Rectal smooth muscle tissue (tissue), 1 donor: Measurements from ENCODE around the gene GABRE.

Experiments used
- H3K27ac ChIP-seq: one replicate; pipeline ENCODE4 v1.7.0; 2013; ENCODE audit warnings: low read depth, low read length, inconsistent platforms
- H3K27me3 ChIP-seq: one replicate; pipeline ENCODE4 v1.7.0; 2013; ENCODE audit warnings: low read length; ENCODE audit not compliant: control insufficient read depth, insufficient read depth
- H3K36me3 ChIP-seq: one replicate; pipeline ENCODE4 v1.7.0; 2013; ENCODE audit warnings: low read length; ENCODE audit not compliant: control insufficient read depth, insufficient read depth
- H3K4me1 ChIP-seq: one replicate; pipeline ENCODE4 v1.7.0; 2013; ENCODE audit warnings: low read length; ENCODE audit not compliant: control insufficient read depth, insufficient read depth
- H3K4me3 ChIP-seq: one replicate; pipeline ENCODE4 v1.7.0; 2013; ENCODE audit warnings: low read length
- H3K9ac ChIP-seq: one replicate; pipeline ENCODE4 v1.7.0; 2013; ENCODE audit warnings: low read length

GABRE gene

GRCh38 chrX:151912221-151912620 lies 62.3 kb downstream of the GABRE start:
- no peak overlapping the region for H3K27ac ChIP-seq
- no peaks in the 10 kb centered on the region for H3K4me1 ChIP-seq
- H3K9ac ChIP-seq = no peak overlapping the region
- no peaks in the 10 kb centered on the region for H3K36me3 ChIP-seq
- no peak overlapping the region for H3K4me3 ChIP-seq
- H3K27me3 ChIP-seq = no peaks in the 10 kb centered on the region

- Histone ChIP-seq H3K4me3 (no peak overlapping the region), H3K27ac (no peak overlapping the region), H3K27me3 (no peaks in the 10 kb centered on the region), H3K4me1 (no peaks in the 10 kb centered on the region), H3K36me3 (no peaks in the 10 kb centered on the region), H3K9ac (no peak overlapping the region)
These were observed 69.5 kb downstream of the GABRE start for GRCh38 chrX:151904989-151905388.
